ENCODE measurements around the gene PPP1R14D. TPM values are rescaled to one million over a fixed set of nuclear protein-coding genes. Genes with fewer than 3 reads are reported as not detected.

Gene PPP1R14D
- polyA plus RNA-seq, 3 donors = not detected

GRCh38 chr15:40872791-40873693, 44.5 kb upstream of the PPP1R14D start:
- H3K4me3 Mint-ChIP-seq = peak overlapping the region; percentile 74 to 86
- peaks cover 0 to 6% (median 0%) of the 10 kb centered on the region in 7 donors for H3K9me3 Mint-ChIP-seq
- peaks cover 11% of the 10 kb centered on the region for H3K4me1 Mint-ChIP-seq
- Histone ChIP-seq H3K4me2 (replicated peaks; ENCODE audit: extremely low read depth, low read length, poor library complexity, severe bottlenecking) (peak overlapping the region; percentile 90), H3K4me1 (ENCODE audit: control insufficient read depth in 1 of 2, insufficient read depth in 2 of 2, low read length in 2 of 2) (peaks cover 8 to 13% of the 10 kb centered on the region in 2 donors), H3K4me3 (replicated peaks in 1 of 3; ENCODE audit: low read depth in 2 of 3, low read length in 3 of 3) (peak overlapping the region in 2 of 3 experiments; percentile 6 to 77), H2AFZ (ENCODE audit: insufficient read depth, low read depth, low read length, poor library complexity, severe bottlenecking) (peak overlapping the region; percentile 83), H3K36me3 (replicated peaks in 1 of 2; ENCODE audit: control insufficient read depth in 1 of 2, insufficient read depth in 2 of 2, low read length in 2 of 2) (no peaks in the 10 kb centered on the region), H3K79me2 (ENCODE audit: insufficient read depth, low read length) (no peaks in the 10 kb centered on the region), H3K27me3 (ENCODE audit: control insufficient read depth in 2 of 2, insufficient read depth in 2 of 2, low read length in 2 of 2) (peaks cover 5 to 24% of the 10 kb centered on the region in 2 donors), H3K9me3 (replicated peaks in 1 of 2; ENCODE audit: control insufficient read depth in 1 of 2, insufficient read depth in 1 of 2, low read length in 2 of 2) (no peaks in the 10 kb centered on the region), H3K27ac (ENCODE audit: low read depth in 1 of 2, low read length in 2 of 2) (no peak overlapping the region), H3K9ac (ENCODE audit: insufficient read depth, low read length, poor library complexity, severe bottlenecking) (peak overlapping the region; percentile 44), H4K20me1 (ENCODE audit: insufficient read depth, low read length) (no peaks in the 10 kb centered on the region)
- TF ChIP-seq CTCF (IDR thresholded peaks at IDR 0.05) = no peak
- no peaks in the 10 kb centered on the region for H3K36me3 Mint-ChIP-seq
- H3K27ac Mint-ChIP-seq = no peak overlapping the region
- 67% methylated on average over 31 of the region's 33 CpGs for WGBS (ENCODE audit: insufficient coverage)
- intact Hi-C loops (cut with micrococcal nuclease) = no loop called here
- DNase-seq = no peak
- H3K27me3 Mint-ChIP-seq (ENCODE audit: low read depth in 3 of 3) = peaks cover 26 to 42% (median 33%) of the 10 kb centered on the region in 3 donors

- intact Hi-C loops (cut with micrococcal nuclease) = no loop called here
- Histone ChIP-seq H3K9ac (ENCODE audit: insufficient read depth, low read length, poor library complexity, severe bottlenecking) (no peak overlapping the region), H3K79me2 (ENCODE audit: insufficient read depth, low read length) (no peaks in the 10 kb centered on the region), H3K9me3 (replicated peaks in 1 of 2; ENCODE audit: control insufficient read depth in 1 of 2, insufficient read depth in 1 of 2, low read length in 2 of 2) (no peaks in the 10 kb centered on the region), H4K20me1 (ENCODE audit: insufficient read depth, low read length) (no peaks in the 10 kb centered on the region), H3K27me3 (ENCODE audit: control insufficient read depth in 2 of 2, insufficient read depth in 2 of 2, low read length in 2 of 2) (peaks cover 5 to 24% of the 10 kb centered on the region in 2 donors), H3K4me3 (replicated peaks in 1 of 3; ENCODE audit: low read depth in 2 of 3, low read length in 3 of 3) (no peak overlapping the region), H3K4me2 (replicated peaks; ENCODE audit: extremely low read depth, low read length, poor library complexity, severe bottlenecking) (no peak overlapping the region), H3K27ac (ENCODE audit: low read depth in 1 of 2, low read length in 2 of 2) (no peak overlapping the region), H2AFZ (ENCODE audit: insufficient read depth, low read depth, low read length, poor library complexity, severe bottlenecking) (no peak overlapping the region), H3K4me1 (ENCODE audit: control insufficient read depth in 1 of 2, insufficient read depth in 2 of 2, low read length in 2 of 2) (peaks cover 8 to 13% of the 10 kb centered on the region in 2 donors), H3K36me3 (replicated peaks in 1 of 2; ENCODE audit: control insufficient read depth in 1 of 2, insufficient read depth in 2 of 2, low read length in 2 of 2) (no peaks in the 10 kb centered on the region)
- WGBS (ENCODE audit: insufficient coverage) = 91% methylated on average over 11 of the region's 13 CpGs
- Mint-ChIP-seq H3K27ac (no peak overlapping the region), H3K27me3 (ENCODE audit: low read depth in 3 of 3) (peaks cover 26 to 41% (median 33%) of the 10 kb centered on the region in 3 donors), H3K9me3 (peaks cover 0 to 6% (median 0%) of the 10 kb centered on the region in 7 donors), H3K36me3 (no peaks in the 10 kb centered on the region), H3K4me1 (peaks cover 11% of the 10 kb centered on the region), H3K4me3 (peak overlapping the region in 1 of 2 donors; percentile 71)
- no peak for DNase-seq
- no peak for TF ChIP-seq CTCF (IDR thresholded peaks at IDR 0.05)
Observed at GRCh38 chr15:40871749-40872617, 43.5 kb upstream of the PPP1R14D start.
